ENCODE results near the gene CAPNS1.

DNA sequence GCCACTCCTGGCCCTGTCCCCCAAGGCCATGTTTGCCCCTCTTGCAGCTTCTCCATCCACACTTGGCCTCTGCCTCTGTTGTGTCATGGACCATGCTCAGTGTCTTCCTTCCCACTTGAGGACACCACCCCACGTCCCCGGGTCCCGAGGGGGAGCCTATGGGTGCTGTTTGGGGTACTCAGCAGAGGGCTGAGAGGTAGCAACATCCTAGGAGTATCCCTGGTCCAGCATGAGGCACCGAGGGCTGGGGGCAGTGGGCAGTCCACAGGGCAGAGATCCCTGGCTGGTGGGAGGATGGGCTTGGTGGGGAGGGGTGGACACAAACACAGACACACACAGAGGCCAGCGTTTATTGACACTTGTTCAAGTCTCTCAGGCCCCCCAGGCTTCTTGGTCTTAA lies 10.7 kb downstream of the CAPNS1 start:
- TF ChIP-seq CTCF (IDR thresholded peaks at IDR 0.05 in 2 of 3, conservative IDR thresholded peaks at IDR 0.05 in 1 of 3; ENCODE audit: insufficient read depth in 2 of 3, low read depth in 1 of 3, low read length in 3 of 3) (no peak), POLR2A (conservative IDR thresholded peaks at IDR 0.05) (no peak), ZNF23 (CRISPR knock-in tag; IDR thresholded peaks at IDR 0.05) (no peak), MTF1 (CRISPR knock-in tag; IDR thresholded peaks at IDR 0.05; ENCODE audit: borderline replicate concordance) (no peak), ILK (tag; IDR thresholded peaks at IDR 0.05; ENCODE audit: borderline replicate concordance, low read depth) (no peak), ZBTB8A (IDR thresholded peaks at IDR 0.05; ENCODE audit: partially characterized antibody) (no peak), BRF2 (IDR thresholded peaks at IDR 0.05; ENCODE audit: borderline replicate concordance, insufficient read depth, insufficient read length) (no peak), RBFOX2 (IDR thresholded peaks at IDR 0.05; ENCODE audit: low read depth, low read length) (no peak), TGIF2 (CRISPR knock-in tag; IDR thresholded peaks at IDR 0.05) (no peak), SMAD3 (CRISPR knock-in tag; conservative IDR thresholded peaks at IDR 0.05) (no peak)

Data from K562 (cell line).